Neuronal stem cell (in vitro differentiated cells): ENCODE measurements around the gene HLA-F.

ENCODE experiments used
- DNase-seq: peaks from one replicate; pipeline ENCODE4 v3.0.0-alpha.2; 2013; ENCODE audit warnings: low spot score
- H2AFZ ChIP-seq: one replicate; pipeline ENCODE4 v1.6.1; 2013; ENCODE audit warnings: mild to moderate bottlenecking, low read length, inconsistent platforms
- H2AK5ac ChIP-seq: 2 replicates; pipeline ENCODE4 v1.6.1; 2013; ENCODE audit warnings: low read depth, mild to moderate bottlenecking, inconsistent platforms, low read length, moderate library complexity, mixed read lengths
- H2BK120ac ChIP-seq: 2 replicates; pipeline ENCODE4 v1.6.1; 2013; ENCODE audit warnings: low read depth, mild to moderate bottlenecking, inconsistent platforms, low read length, moderate library complexity, mixed read lengths
- H2BK12ac ChIP-seq: one replicate; pipeline ENCODE4 v1.6.1; 2013; ENCODE audit warnings: low read length, inconsistent platforms
- H2BK15ac ChIP-seq: 2 replicates; pipeline ENCODE4 v1.6.1; 2013; ENCODE audit warnings: mild to moderate bottlenecking, low read length, inconsistent platforms, mixed read lengths
- H2BK5ac ChIP-seq: one replicate; pipeline ENCODE4 v1.6.1; 2013; ENCODE audit warnings: inconsistent platforms, mild to moderate bottlenecking, low read length, moderate library complexity
- H3K14ac ChIP-seq: one replicate; pipeline ENCODE4 v1.6.1; 2013; ENCODE audit warnings: low read length, inconsistent platforms
- H3K18ac ChIP-seq: 2 replicates; pipeline ENCODE4 v1.6.1; 2013; ENCODE audit warnings: low read length, inconsistent platforms
- H3K23ac ChIP-seq: 2 replicates; pipeline ENCODE4 v1.6.1; 2013; ENCODE audit warnings: low read depth, mild to moderate bottlenecking, mixed read lengths, low read length, inconsistent platforms; ENCODE audit not compliant: poor library complexity
- H3K27ac ChIP-seq: replicated peaks from 3 replicates; pipeline ENCODE4 v1.5.1; 2013; ENCODE audit warnings: low read length, inconsistent platforms
- H3K27me3 ChIP-seq, 3 experiments: 2 replicates each; pipeline ENCODE4 v1.6.1; 2013; ENCODE audit warnings: low read length in 3 of 3, mild to moderate bottlenecking in 2 of 3, inconsistent platforms in 1 of 3, low read depth in 1 of 3, mixed read lengths in 1 of 3, moderate library complexity in 1 of 3; ENCODE audit not compliant: control insufficient read depth in 3 of 3, insufficient read depth in 3 of 3
- H3K36me3 ChIP-seq, 2 donors: replicated peaks in 1 of 2; 2 replicates each; pipeline ENCODE4 v1.6.1; 2013; ENCODE audit warnings: low read length in 2 of 2; ENCODE audit not compliant: control insufficient read depth in 2 of 2, insufficient read depth in 2 of 2
- H3K4ac ChIP-seq: 2 replicates; pipeline ENCODE4 v1.6.1; 2013; ENCODE audit warnings: inconsistent platforms, mild to moderate bottlenecking, low read length, moderate library complexity
- H3K4me1 ChIP-seq, 2 donors: 1 replicate in 1 of 2; 2 replicates in 1 of 2; pipeline ENCODE4 v1.6.1; 2013; ENCODE audit warnings: low read length in 2 of 2, low read depth in 1 of 2; ENCODE audit not compliant: control insufficient read depth in 2 of 2, insufficient read depth in 1 of 2
- H3K4me2 ChIP-seq: one replicate; pipeline ENCODE4 v1.6.1; 2013; ENCODE audit warnings: mild to moderate bottlenecking, low read length, inconsistent platforms; ENCODE audit not compliant: insufficient read depth, poor library complexity, severe bottlenecking
- H3K4me3 ChIP-seq, 2 donors: 2 replicates each; pipeline ENCODE4 v1.5.1; 2013; ENCODE audit warnings: low read length in 2 of 2, mild to moderate bottlenecking in 2 of 2, inconsistent platforms in 1 of 2, moderate library complexity in 1 of 2
- H3K79me1 ChIP-seq: one replicate; pipeline ENCODE4 v1.6.1; 2013; ENCODE audit warnings: low read depth, mild to moderate bottlenecking, inconsistent platforms, low read length, moderate library complexity
- H3K9ac ChIP-seq: one replicate; pipeline ENCODE4 v1.6.1; 2013; ENCODE audit warnings: mild to moderate bottlenecking, low read depth, low read length, inconsistent platforms; ENCODE audit not compliant: poor library complexity
- H3K9me3 ChIP-seq, 2 donors: replicated peaks in 1 of 2; 2 replicates each; pipeline versions ENCODE3 to v1.6.1; 2013; ENCODE audit warnings: low read length in 2 of 2, mild to moderate bottlenecking in 2 of 2, inconsistent platforms in 1 of 2, low read depth in 1 of 2, mixed read lengths in 1 of 2, moderate library complexity in 1 of 2; ENCODE audit not compliant: control insufficient read depth in 2 of 2, insufficient read depth in 1 of 2
- H4K8ac ChIP-seq: one replicate; pipeline ENCODE4 v1.6.1; 2013; ENCODE audit warnings: low read depth, mild to moderate bottlenecking, inconsistent platforms, low read length, moderate library complexity
- H4K91ac ChIP-seq: one replicate; pipeline ENCODE4 v1.6.1; 2013; ENCODE audit warnings: low read length, low read depth, mild to moderate bottlenecking, inconsistent platforms; ENCODE audit not compliant: poor library complexity
- WGBS, 2 donors: extraction: QIAGEN DNeasy Blood & Tissue Kit; methylation state at CpG; one replicate each; pipeline ENCODE4 v1.1.7; 2013; ENCODE audit warnings: missing lambda C conversion rate in 2 of 2, mixed read lengths in 1 of 2; ENCODE audit not compliant: insufficient read length in 2 of 2, insufficient replicate concordance in 1 of 2; ENCODE audit errors: extremely low coverage in 2 of 2; 5-methylcytosine and 5-hydroxymethylcytosine counted together

The HLA-F gene

DNA sequence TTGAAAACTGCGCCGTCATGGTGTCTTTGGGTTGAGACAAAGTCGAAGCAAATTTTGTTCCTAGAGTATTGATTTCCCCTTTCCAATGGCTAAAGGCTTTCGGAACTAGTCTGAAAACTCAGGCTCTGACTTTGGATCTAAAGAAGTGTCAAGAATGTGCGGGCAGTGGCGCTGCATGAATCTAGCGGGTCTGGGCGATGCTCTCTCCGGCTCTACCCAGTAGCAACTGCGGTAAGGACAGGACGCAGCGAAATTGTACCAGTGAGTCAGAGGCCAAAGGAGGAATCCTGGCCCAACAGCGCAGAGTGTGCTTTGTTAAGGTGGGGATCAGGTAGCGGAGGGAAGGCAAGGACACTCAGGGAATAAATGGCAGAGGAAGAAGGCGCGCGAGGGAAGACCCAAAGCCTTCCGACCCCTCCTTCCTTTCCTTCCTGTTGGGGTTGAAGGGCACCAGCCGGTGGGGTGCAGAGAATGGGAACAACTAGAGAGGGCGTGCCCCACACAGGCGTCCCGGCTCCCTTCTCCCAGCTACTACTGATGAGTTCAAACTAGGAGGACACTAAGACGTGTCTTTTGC lies 32.1 kb downstream of the HLA-F start:
- Histone ChIP-seq H3K9ac (no peak overlapping the region), H3K23ac (no peak overlapping the region), H3K18ac (no peak overlapping the region), H3K27ac (no peak overlapping the region), H3K36me3 (no peaks in the 10 kb centered on the region), H2BK15ac (no peak overlapping the region), H3K4me1 (peaks cover 3 to 8% of the 10 kb centered on the region in 2 donors), H3K4ac (no peak overlapping the region), H3K9me3 (no peaks in the 10 kb centered on the region), H3K27me3 (peaks cover 0 to 26% (median 21%) of the 10 kb centered on the region in 3 experiments), H2AFZ (no peak overlapping the region), H3K4me3 (no peak overlapping the region), H4K91ac (no peak overlapping the region), H2BK120ac (no peak overlapping the region), H2BK5ac (no peak overlapping the region), H3K4me2 (no peak overlapping the region), H3K79me1 (no peaks in the 10 kb centered on the region), H3K14ac (no peak overlapping the region), H4K8ac (no peak overlapping the region), H2AK5ac (no peak overlapping the region), H2BK12ac (no peak overlapping the region)
- WGBS, 2 donors: no CpG with 5 or more reads among the region's 23 CpGs
- no peak for DNase-seq

DNA sequence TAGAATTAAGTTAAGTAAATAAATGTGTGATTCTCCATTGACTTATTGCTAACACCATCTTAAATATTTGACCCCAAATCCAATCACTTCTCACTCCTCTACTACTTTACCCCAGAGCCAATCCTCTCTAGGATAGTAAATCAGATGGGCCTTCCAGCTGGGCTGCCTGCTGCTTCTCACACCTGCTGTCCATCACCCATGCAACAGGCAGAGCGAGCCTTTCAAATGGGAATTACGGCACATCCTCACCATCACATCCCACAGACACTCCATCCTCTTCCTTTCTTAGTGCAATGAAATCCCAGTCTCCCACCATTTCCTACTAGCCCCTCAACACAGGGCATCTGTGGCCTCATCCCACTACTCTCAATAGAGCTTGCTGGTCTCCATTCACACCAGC lies 34.0 kb downstream of the HLA-F start:
- Histone ChIP-seq H2AFZ (no peak overlapping the region), H2BK120ac (no peak overlapping the region), H3K14ac (no peak overlapping the region), H3K79me1 (no peaks in the 10 kb centered on the region), H3K9me3 (no peaks in the 10 kb centered on the region), H2BK5ac (no peak overlapping the region), H3K27me3 (peaks cover 0 to 13% (median 8%) of the 10 kb centered on the region in 3 experiments), H3K4me1 (peaks cover 3 to 8% of the 10 kb centered on the region in 2 donors), H2BK12ac (no peak overlapping the region), H2BK15ac (no peak overlapping the region), H3K23ac (no peak overlapping the region), H2AK5ac (no peak overlapping the region), H3K4me3 (peak overlapping the region in 1 of 2 donors; percentile 26), H3K4ac (no peak overlapping the region), H3K36me3 (no peaks in the 10 kb centered on the region), H3K27ac (no peak overlapping the region), H4K91ac (no peak overlapping the region), H4K8ac (no peak overlapping the region), H3K9ac (no peak overlapping the region), H3K18ac (no peak overlapping the region), H3K4me2 (no peak overlapping the region)
- whole genome bisulfite sequencing, 2 donors: no CpG with 5 or more reads among the region's 2 CpGs
- DNase-seq: no peak

DNA sequence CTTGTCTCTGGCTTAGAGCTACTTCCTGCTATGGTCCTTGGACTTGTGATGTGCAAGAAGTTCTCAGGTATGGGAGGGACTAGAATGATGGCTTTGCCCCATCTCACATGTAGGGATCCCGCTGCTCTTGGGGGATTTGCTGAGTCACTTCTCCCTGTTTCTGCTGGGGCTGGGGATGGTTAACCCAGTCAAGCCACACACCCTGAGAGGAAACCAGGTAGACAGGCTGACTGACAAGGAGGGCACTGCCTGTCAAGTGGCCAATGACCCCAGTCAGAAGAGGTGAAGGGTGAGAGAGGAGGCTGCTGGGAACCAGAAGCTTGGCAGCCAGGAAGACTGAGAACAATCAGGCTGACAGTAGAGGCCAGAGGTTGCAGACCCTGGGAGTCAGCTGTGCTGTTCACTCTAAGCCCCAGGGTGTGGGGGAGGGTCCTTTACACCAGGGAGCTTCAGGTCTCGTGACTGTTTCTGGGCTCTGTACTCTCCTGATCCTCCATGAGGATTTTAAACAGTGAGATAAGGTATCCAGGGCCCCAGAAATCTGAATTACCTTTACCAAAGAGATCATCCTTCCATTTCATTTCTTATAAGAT lies 34.6 kb downstream of the HLA-F start:
- Histone ChIP-seq H3K4ac (no peak overlapping the region), H3K4me2 (no peak overlapping the region), H2BK15ac (no peak overlapping the region), H3K18ac (peak overlapping the region; percentile 56), H3K9ac (no peak overlapping the region), H3K14ac (no peak overlapping the region), H4K8ac (no peak overlapping the region), H3K27ac (no peak overlapping the region), H2BK12ac (no peak overlapping the region), H3K27me3 (peaks cover 0 to 10% (median 4%) of the 10 kb centered on the region in 3 experiments), H3K9me3 (no peaks in the 10 kb centered on the region), H3K4me3 (no peak overlapping the region), H2AFZ (no peak overlapping the region), H2AK5ac (no peak overlapping the region), H3K79me1 (no peaks in the 10 kb centered on the region), H3K4me1 (peaks cover 3 to 8% of the 10 kb centered on the region in 2 donors), H2BK120ac (no peak overlapping the region), H3K36me3 (no peaks in the 10 kb centered on the region), H4K91ac (no peak overlapping the region), H3K23ac (no peak overlapping the region), H2BK5ac (no peak overlapping the region)
- no peak for DNase-seq
- WGBS, 2 donors: no CpG with 5 or more reads among the region's 2 CpGs

DNA sequence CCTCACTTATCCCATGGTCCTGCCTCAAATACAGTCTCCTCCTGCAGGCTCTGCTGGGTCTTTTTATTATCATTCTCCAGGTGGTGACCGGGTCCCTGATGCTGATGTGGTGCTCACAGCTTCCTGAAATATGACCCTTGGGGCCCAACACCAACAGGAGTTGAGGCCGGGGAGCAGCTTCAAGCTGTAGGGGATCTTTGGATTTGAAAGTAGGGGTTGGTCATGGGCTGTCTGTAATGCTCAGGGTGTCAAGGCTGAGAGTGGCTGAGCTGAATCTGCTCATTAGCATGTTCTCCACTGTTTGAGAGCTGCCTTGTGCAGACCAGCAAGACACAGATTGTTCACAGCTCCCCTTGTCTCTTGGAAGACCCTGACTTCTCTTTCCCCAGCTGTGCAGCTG lies 35.5 kb downstream of the HLA-F start:
- no peak overlapping the region for H3K9ac ChIP-seq
- H2BK120ac ChIP-seq: no peak overlapping the region
- H3K4me2 ChIP-seq: no peak overlapping the region
- peak overlapping the region; percentile 33 for H2AK5ac ChIP-seq
- no peak overlapping the region for H3K18ac ChIP-seq
- no peaks in the 10 kb centered on the region for H3K36me3 ChIP-seq
- no peak overlapping the region for H3K27ac ChIP-seq
- H2AFZ ChIP-seq: peak overlapping the region; percentile 35
- DNase-seq: no peak
- no peak overlapping the region for H3K4me3 ChIP-seq
- H3K14ac ChIP-seq: no peak overlapping the region
- no peaks in the 10 kb centered on the region for H3K9me3 ChIP-seq
- no peak overlapping the region for H2BK15ac ChIP-seq
- no peak overlapping the region for H3K4ac ChIP-seq
- H4K8ac ChIP-seq: no peak overlapping the region
- peaks cover 0 to 12% (median 4%) of the 10 kb centered on the region in 3 experiments for H3K27me3 ChIP-seq
- H2BK12ac ChIP-seq: no peak overlapping the region
- H2BK5ac ChIP-seq: no peak overlapping the region
- no peak overlapping the region for H3K23ac ChIP-seq
- H3K79me1 ChIP-seq: no peaks in the 10 kb centered on the region
- H4K91ac ChIP-seq: no peak overlapping the region
- H3K4me1 ChIP-seq: peaks cover 3 to 8% of the 10 kb centered on the region in 2 donors
- WGBS, 2 donors: no CpG with 5 or more reads among the region's 2 CpGs
